GM15510 (cell line): ENCODE data around the gene HPCAL1.

ENCODE experiments used
- POLR2A ChIP-seq: IDR thresholded peaks from 3 replicates; pipeline ENCODE4 v1.6.1; 2011; ENCODE audit warnings: borderline replicate concordance; ENCODE audit not compliant: insufficient read length; ENCODE audit errors: extremely low read depth

HPCAL1 gene

DNA sequence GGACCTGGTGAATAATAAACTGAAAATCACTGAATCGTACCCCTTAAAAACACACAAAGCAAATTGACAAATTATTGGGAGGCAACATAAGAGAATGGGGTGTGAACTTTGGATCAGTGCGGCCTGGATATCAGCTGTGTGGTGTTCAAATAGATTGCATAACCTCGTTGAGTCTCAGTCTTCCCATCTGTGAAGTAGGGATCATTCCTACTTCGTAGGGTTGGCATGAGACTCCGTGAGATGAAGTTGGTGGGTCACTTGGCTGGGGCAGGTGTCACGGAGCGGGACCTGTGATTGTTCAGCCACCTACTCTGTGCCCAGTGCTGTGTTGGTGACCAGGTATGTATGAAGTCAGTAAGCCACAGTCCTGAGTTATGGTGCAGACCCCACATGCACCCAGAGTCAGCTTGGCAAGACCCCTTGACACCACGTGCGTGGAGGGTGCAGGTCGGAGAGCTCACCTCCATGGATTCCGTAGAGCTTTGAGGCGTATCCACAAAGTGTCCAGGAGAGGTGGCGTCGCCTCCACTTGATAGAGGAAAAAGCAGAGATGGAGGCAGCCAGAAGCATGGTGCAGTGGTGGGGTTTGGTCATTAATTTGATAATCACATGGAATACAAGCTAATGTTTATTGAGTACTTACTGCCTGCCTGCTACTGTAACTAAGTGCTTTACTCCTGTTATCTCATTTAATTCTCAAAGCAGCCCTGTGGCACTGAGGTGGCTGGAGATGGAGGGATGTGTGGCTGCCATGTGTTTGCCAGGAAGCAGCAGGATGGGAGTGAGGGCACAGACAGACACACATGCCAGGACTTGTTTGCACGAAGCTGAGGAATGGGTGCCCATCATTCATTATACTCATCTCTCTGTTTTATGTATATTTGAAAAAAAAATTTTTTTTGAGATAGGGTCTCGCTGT lies 35.8 kb downstream of the HPCAL1 start:
- no peak for TF ChIP-seq POLR2A

DNA sequence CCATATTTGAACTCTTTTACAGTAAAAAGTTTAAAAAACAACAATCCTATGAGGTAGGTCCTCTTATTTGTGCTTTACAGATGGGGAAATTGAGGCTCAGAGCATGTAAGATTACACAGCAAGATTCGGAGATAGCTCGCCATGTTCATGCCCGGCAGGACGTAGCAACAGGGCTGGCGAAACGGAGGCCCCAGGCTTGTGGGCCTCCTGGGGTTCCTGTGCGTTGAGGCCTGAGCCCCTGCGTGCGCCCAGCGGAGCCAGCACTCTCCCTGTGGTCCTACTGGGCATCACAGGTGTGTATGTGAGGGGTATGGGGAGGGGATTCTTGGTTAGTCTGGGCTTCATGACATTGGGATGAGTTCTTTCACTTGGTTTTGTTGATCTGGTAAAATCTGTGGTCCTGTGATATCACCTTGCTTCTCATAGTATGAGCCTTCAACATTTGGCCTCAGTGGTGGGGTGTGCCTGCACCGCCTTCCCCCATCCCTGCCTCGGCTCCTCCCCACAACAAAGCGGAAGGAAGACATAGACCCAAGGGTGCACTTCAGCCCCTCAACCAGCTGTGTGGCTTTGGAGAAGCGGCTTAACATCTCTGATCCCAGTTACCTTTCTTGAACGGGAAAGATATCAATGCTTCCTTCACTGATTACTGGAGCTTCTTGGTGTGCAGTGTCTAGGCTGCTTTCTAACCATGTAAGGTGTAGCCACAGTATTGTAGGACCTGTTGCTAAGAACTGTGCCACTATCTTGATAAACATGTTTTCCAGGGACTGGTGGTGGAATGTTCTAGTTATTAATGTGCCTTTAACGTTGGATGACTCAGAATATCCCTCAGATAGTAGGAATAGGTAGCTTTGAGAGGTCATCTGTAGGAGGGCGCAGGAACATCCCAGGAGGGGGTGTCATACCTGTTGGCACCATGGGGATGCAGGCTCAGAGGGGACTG lies 37.2 kb downstream of the HPCAL1 start:
- no peak for TF ChIP-seq POLR2A

DNA sequence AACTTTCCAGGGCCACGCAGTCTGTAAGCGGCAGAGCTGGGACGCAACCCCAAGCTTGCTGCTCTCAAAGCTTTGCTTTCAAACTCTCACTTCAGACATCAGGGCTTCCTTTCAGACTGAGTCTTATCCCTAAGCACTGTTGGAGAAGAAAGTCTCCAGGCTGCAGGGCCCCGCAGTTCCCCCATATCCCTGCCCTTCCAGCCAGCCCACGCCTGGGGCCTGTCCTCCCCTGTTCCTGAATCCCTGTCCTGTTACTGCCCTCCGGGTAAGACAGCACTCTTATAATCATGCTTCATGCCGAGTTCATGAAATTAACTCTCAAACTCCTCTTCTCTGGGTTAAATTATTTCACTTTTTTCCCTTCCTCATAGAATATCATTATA lies 37.9 kb downstream of the HPCAL1 start:
- TF ChIP-seq POLR2A, result no peak

DNA sequence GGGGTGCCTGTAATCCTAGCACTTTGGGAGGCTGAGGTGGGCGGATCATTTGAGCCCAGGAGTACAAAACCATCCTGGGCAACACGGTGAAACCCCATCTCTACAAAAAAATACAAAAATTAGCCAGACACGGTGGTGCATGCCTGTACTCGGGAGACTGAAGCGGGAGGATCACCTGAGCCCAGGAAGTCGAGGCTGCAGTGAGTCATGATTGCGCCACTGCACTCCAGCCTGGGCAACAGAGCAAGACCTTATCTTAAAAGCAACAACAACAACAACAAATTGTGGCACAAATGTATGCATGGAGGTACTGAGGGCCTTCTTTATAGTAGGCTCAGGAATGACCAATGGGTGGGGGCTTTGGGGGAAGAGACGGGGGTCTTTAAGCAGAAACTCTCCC lies 38.5 kb downstream of the HPCAL1 start:
- TF ChIP-seq POLR2A, result no peak

DNA sequence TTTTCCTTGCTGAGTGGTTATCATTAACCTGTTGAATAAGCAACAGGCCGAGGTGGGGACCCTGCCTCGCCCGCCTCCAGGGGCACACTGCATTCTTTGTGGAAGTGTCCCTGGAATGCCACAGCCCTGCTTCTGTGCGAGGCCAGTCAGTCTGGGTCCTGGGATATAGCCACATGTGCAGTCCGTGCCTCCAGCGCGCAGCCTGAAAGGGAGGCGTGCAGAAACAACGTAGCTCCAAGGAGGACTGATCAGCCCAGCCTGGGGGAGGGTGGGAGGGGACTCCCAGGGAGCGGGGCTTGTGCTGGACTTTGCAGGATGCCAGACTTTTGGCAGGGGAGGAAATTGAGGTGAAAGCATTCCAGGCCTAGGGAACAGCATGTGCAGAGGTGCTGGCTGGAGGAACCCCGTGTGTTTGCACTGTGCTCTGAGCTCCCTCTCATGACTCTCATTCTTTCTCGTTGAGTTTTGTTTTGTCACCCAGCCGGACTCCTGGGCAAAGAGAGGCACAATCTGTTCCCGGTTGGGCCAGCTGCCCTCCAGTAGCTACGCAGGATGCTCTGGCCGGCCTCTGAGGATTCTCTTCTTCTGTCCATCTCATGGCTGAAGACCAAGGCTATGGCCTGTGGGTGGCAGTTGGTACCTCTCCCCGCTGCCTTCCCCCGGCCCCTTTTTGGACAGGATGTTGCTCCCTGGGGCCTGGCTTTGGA lies 39.7 kb downstream of the HPCAL1 start:
- no peak for TF ChIP-seq POLR2A

DNA sequence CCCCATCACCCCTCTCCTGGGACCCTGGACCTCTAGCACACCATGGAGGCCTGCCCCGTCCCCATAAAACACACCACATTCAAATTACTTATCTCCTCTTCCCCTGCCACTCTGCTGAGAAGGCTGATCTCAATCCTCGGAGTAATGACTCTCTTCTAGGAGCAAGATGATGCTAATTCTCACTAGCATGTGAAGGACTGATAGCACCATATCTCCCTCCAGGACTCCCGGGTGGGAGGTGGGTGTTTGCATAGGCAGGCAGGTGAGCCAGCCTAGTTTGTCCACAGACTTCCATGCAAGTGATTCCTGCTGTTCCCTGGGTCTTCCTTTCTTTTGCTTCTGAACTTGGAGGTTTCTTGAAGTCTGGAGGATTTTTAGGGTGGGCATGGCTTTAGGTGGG lies 40.5 kb downstream of the HPCAL1 start:
- no peak for TF ChIP-seq POLR2A

DNA sequence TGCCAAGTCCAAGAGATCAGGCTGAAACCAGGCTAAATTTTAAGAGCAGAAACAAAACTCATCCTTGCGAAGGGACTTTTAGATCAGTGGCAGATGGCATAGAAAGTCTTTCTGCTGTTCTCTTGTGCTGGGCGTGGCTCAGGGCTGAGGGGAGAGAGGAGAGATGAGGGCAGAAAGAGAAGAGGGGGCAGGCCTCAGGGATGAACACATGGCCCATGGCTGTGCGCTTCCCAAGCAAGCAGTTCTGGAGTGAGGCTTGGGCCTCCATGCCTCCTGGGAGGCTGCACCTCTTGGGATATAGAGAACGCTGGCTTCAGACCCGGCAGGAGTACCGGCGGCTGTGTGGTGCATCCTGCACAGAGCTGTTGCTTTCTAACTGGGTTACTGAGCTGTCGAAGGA lies 41.0 kb downstream of the HPCAL1 start:
- TF ChIP-seq POLR2A, result no peak

DNA sequence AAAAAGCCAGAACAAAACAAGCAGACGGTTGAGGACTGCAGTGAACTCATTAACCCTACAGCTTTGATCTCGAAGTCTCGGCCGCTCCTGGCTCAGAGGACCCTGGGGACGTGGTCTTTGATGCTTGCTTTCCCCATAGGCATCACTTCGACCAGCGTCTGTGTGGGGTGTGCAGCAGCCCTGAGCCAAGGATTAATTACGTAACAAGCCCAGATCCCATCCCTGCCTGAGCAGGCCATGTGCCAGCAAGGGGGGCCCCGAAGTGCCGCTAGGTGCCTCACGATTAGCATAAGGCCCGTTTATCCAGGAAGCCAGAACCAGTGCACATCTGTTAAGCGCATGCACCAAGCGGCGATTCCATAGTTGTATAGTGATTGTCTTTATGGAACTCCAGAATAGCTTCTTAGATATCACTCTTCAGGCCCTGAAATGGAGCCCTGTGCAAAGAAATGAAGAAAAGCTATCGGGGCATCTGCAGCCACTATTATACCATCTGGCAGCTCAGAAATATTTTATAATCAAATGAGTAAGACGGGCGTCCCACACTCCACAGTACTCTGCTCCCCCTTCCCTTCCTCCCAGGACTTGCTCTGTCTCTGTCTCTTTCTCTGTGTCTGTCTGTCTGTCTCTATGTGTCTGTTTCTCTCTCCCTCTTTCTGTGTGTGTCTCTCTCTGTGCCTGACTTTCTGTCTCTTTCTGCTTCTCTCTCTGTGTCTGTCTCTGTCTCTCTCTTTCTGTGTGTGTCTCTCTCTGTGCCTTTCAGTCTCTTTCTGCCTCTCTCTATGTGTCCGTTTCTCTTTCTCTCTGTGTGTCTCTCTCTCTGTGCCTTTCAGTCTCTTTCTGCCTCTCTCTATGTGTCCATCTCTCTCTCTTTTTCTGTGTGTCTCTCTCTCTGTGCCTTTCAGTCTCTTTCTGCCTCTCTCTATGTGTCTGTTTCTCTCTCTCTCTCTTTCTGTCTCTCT lies 41.7 kb downstream of the HPCAL1 start:
- no peak for TF ChIP-seq POLR2A

DNA sequence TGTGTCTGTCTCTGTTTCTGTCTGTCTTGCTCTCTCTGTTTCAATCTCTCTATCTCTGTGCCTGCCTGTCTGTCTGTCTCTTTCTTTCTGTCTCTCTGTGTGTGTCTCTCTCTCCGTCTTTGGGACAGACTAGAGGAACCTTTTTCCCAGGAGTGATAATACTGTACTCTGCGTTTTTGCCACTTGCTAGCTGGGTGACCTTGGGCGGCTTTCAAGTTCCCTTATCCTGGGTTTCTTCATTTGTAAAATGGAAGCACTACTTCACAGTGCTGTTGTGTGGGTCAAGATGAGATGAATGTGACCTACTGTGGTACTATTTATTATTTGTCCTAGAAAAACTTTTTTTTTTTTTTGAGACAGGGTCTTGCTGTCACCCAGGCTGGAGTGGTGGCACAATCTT lies 42.4 kb downstream of the HPCAL1 start:
- no peak for TF ChIP-seq POLR2A

DNA sequence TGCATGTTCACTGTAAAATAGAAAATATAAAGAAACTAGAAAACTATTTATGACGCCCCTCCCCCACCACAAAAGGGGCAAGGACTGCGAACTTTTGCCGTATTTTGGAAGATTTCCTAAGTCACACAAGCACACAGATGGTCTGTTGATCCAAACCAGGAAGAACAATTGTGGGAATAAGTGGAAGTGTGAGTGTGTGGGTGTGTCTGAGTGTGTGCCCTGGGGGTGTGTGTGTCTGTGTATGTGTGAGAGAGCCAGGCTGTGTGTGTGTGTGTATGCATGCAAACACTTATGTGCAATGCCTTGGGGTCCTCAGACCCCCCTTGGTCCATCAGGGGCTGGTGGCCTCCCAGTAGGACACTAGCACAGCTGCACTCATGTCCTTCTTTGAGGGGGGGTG lies 43.1 kb downstream of the HPCAL1 start:
- no peak for TF ChIP-seq POLR2A

DNA sequence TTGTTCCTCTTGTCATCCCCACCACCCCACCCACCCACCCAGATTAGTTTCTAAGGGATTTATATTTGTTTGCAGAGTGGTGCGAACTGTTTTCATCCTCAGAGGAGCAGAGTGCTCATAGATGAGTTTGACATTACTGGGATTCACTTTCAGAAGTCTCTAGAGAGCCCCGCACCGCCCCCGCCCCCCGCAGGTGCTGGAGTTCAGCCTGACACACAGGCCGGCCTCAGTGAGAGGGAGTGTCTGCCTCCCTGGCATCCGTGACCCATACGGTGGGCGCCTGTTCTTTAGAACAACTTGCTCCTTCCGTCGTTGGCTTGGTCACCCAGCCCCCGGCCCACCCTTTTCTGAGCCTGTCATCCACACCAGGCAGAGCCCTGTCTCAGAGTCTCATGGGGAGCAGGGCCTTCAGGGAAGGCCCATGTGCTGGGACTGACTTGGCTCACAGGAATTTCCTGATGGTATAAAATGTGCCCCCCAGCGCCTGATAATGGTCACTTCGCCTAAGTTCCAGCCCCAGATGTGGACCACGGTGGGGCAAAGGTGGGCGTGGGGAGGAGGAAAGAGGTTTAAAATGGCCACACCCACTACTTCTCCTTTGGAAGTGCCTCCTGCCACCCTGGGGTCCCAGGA lies 44.3 kb downstream of the HPCAL1 start:
- TF ChIP-seq POLR2A, result no peak

DNA sequence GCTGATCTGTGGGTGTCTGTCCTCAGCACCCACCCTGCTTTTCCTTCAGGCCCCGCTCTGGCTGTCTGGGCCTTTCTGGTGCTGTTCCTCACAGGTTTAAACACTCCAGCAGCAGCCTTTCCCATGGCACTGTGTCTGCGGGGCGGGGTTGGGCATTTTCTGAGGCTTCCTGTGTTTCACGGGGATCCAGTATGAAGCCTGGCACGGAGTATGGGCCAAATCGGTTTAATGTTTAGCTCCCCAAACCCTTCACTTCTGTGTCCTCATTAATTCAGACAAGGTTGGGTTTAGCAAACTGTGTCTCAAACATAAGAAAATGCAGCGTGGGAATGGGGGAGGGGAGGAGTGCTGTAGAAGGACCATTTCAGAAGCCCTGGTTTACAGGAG lies 44.9 kb downstream of the HPCAL1 start:
- no peak for TF ChIP-seq POLR2A

DNA sequence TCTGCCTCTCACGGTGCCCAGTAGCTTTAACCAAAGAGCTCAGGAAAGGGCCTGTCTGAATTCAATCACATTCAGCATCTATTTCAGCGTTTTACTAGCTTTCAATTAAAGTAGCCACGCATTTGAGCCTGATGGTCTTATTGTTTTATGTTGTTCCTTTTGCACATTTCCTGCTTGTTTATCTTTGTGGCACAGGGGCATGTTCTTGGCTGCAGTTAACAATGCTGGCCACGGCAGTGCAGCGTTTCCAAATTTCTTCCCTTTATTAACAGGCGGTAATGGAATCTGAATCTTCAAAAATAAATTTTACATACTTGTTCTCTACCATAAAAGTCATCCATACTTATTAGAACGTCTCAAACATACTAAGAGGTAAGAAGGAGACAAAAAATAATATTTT lies 46.2 kb downstream of the HPCAL1 start:
- TF ChIP-seq POLR2A, result no peak
